Measurements from ENCODE around the gene AQP12A.
"Not testable (repeated sequence)": the region's sequence is repeated elsewhere in the genome, so short reads cannot be mapped to it uniquely, and the experiment has no call there.

The AQP12A gene, protein sequence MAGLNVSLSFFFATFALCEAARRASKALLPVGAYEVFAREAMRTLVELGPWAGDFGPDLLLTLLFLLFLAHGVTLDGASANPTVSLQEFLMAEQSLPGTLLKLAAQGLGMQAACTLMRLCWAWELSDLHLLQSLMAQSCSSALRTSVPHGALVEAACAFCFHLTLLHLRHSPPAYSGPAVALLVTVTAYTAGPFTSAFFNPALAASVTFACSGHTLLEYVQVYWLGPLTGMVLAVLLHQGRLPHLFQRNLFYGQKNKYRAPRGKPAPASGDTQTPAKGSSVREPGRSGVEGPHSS

DNA sequence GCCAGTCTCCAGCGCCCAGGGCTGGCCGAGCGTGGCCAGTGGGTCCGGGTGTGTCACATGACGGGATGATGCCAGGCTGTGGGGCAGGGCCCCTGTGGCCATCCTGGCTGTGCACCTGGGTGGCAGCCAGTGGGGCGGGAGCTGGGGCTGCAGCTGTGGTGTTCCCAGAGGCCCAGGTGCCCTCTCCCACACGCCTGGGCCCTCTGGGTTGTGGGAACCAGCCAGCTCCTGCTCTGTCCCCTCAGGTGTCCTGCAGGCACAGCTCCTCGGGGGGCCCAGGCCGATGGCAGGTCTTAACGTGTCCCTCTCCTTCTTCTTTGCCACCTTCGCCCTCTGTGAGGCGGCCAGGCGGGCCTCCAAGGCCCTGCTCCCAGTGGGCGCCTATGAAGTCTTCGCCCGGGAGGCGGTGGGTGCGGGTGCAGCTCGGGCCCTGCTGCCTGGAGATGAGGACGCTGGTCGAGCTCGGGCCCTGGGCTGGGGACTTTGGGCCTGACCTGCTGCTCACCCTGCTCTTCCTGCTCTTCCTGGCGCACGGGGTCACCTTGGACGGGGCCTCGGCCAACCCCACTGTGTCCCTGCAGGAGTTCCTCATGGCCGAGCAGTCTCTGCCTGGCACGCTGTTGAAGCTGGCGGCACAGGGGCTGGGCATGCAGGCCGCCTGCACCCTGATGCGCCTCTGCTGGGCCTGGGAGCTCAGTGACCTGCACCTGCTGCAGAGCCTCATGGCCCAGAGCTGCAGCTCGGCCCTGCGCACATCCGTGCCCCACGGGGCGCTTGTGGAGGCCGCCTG lies at the start of gene AQP12A:
Gene AQP12A, plus strand, starts transcription at position 236 of the 790 bp plus-strand sequence. Its CDS starts 48 bp downstream, at position 284.
- DNase-seq (ENCODE audit: low read depth in 1 of 2, low spot score in 1 of 2): not testable (repeated sequence)

DNA sequence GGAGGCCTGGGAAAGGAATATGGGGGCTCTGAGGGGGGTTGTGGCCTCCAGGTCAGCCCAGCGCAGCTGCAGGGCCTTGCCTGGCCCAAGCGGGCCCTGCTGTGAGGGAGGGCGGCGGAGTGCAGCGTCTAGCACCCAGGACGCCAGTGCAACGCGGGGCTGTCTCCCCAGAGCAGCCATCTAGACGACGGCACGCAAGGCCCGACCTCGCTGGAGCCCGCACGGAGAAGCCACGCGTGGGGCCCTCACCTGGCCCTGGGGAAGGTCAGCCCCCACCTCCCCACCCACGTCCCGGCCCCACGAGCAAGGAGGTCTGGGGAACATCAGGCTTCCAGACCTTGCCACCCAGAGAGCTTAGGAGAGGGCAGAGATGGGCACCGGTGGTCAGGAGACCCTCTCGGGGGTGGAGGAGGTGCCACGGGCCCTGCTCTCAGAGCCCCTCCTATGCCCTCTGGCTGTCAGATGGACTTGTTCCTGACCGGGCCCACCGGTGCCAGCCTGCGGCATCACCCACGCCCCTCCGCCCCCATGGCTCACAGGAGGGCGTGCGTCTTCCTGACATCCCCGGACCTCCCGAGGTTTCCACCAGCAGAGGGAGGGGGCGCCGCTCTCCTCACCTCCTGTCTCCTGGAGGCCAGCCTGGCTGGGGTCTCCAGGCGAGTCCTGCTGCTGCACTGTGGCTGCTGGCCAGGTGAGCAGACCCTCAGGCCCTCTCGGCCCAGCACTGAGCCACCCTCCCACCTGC lies 49.4 kb upstream of the AQP12A start:
- no peak for DNase-seq (ENCODE audit: low read depth in 1 of 2, low spot score in 1 of 2)

DNA sequence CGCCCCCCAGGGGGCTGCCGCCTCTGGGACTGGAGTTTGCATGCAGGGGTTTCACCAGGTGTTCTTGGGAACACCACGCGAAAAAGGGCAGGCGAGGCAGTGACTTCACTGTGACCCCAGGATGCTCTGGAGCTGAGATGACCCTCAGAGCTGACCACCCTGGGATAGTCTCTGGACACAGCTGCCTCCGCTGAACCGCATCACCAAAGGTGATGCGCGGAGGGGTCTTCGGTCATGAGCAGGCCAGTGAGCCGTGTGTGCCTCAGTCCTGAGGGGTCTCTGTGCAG lies 48.9 kb upstream of the AQP12A start:
- no peak for DNase-seq (ENCODE audit: low read depth in 1 of 2, low spot score in 1 of 2)

DNA sequence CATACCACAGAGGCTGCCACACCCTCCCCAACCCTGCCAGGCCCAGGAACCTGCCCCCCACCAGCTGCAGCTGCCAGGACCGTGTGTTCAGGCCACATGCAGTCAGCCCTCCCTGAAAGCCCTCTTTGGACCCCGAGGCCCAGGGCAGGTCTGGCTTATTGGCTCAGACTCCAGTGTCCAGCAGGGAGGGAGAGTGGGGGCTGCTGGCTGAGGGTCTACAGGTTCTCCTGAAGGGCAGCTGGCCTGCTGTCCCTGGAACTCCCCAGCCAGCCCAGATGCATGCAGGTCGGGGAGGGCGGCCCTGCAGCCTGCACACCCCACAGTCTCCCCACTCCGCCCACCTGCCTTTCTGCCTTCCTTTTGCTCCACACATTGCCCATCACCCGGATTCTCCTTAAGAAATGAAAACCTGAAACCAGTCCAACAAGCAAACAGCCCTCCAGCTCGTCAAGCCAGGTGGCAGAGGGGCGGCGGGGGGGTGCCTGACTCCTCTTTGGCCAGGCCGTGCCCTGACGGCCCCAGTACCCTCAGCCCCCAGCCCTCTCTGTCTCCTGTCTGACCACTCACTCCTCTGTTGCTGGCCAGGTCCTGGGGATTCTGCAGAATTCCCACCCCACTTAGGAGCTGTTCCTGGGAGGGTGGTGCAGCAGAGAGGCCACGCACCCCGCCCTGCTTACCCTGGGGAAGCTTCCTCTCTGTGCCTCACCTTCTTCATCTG lies 48.4 kb upstream of the AQP12A start:
- DNase-seq (ENCODE audit: low read depth in 1 of 2, low spot score in 1 of 2): no peak

DNA sequence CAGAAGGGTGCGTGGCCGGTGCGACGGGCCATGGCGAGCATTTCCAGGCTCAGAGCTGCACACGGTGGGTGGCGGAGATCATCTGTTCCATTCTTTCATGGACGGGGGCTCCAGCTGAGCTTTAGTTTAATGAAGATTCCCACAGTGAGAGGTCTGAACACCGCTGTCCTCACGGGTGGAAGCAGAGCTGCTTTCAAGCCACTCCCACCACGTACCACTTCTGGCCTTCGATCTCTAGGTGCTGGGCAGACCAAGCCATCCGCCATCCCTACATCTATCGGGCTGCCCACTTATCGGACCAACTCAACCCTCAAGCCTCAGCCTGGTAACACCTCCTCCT lies 47.9 kb upstream of the AQP12A start:
- DNase-seq (ENCODE audit: low read depth in 1 of 2, low spot score in 1 of 2): no peak

DNA sequence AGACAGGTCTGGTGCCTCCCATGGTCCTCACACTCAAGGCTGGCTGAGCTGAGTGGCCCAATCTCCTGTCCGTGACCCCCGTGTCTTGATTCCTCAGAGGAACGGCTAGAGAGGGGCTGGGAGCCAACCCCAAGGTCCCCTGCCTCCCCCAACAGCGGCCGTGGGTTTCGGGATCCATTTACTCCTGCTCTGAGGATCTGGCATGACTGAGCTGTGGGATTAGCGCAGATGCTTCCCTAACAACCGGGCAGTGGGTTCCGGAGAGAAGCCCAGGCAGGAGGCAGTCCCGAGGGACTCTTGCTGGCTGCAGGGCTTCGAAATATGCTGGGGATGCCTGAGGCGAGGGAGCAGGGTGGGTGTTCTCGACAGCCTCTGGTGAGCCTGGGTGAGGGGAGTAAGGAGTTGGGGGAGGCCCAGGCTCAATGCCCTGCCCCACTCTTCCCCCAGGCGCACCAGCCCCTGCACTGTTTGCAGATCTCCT lies 47.5 kb upstream of the AQP12A start:
- DNase-seq (ENCODE audit: low read depth in 1 of 2, low spot score in 1 of 2): no peak

DNA sequence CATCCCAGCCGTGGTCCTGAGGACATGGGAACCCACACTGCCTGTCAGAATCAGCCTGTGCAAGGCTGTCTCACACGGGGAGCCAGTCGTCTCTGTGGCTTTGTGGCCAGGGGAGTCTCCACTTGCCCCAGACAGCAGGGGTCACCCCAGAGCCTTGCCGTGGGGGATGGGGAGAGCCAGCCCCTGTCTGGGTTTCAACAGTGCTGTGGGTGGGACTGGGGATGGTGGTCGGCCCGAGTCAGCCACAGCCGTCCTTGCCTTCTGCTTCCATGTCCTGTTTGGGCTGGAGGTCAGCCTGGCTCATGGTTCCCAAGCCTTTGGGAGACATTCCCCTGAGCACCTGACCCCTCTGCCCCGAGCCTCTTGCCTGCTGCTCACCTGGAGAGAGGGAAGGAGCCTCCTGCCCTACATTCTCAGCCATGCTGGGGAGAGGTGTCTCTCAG lies 46.8 kb upstream of the AQP12A start:
- DNase-seq (ENCODE audit: low read depth in 1 of 2, low spot score in 1 of 2): no peak

DNA sequence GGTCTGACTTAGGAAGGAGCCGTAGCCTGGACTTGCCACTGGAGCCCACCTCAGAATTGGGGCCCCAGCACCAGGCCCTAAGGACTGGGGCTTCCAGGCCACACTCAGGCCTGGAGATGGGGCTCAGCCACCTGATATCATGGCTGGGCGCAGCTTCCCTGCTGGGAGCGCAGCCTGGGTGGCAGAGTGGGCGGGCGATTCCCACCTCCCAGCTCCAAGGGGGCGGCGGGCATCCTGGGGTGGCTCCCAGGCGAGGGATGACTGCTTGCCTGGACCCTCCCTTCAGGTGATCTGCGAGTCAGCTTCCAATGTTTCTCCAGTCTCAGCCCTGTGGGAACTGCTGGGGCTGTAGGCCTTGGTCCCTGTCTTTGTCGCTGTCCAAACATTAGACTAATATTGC lies 46.3 kb upstream of the AQP12A start:
- DNase-seq (ENCODE audit: low read depth in 1 of 2, low spot score in 1 of 2): no peak

DNA sequence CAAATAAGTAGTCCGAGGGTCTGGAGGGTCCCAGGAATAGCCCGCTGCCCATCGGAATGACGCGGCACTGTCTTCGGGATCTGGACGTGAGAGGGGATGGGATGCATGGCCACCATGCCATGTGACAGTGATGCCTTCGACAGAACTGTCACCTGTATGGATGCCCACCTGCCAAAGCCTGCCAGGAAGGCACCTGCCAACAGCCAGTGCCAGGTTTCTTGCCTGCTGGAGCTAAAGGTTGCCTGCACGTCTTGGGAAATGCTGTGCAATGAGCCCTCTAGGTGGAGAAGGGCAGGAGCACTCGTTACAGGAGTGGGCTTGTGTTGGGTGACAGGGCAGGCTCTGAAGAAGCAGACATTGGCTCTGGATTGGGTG lies 45.9 kb upstream of the AQP12A start:
- no peak for DNase-seq (ENCODE audit: low read depth in 1 of 2, low spot score in 1 of 2)

DNA sequence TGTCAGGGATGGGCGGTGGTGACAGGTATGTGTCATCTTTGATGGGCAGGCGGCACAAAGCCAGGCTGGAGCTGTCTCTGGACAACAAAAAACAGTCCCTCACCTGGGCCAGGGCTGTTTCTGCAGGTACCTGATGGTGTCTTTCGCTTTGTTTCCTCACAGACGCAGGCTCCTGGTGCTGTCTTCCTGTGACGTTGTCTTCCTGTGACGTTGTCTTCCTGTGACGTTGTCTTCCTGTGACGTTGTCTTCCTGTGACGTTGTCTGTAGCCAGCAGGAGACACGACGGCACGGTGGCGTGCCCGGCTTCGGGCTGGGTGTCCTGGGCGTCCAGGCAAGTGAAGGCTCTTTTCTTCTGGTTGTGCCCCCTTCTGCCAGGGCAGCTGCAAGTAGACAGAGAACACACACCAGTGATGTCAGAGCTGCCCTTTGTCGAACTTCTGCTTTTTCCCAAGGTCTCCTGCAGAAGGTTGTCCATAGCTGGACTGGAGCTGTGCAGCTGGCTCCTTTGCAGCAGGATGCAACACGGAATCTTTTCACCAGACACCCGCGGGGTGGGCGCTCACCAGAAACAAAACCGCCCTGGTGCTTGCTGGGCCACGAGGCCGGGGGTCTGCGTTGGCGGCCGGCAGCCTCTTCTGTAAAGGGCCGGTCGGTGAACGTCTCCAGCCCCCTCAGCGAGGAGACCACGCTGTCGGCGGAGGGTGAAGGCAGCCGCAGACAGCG lies 45.3 kb upstream of the AQP12A start:
- DNase-seq (ENCODE audit: low read depth in 1 of 2, low spot score in 1 of 2): no peak

DNA sequence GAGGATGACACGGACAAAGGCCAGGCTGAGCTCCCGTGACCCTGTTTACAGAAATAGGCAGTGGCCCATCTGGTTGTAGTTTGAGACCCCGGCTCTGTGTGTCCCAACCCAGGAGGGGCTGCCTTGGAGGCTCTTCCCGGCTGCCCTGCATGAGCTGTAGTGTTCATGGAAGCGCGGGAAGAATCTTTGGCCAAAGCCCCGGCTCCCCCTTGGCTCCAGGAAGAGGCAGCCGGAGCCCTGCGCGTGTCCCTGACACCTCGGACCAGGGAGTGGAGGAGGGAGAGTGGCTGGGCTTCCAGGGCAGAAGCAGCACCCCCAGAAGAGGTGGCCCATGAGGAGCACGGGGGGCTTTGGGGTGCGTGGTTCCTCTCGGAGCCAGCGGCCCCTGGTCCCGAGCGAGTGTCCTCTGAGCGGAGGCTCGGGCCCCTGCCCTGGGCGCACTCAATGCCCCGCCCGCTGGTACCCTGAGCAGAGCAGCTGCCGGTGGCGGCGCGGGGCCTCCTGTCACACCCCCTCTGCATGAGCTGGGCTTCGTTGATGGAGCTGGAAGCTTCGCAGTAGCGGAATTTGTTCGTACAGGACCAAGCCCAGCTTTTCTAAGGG lies 44.7 kb upstream of the AQP12A start:
- DNase-seq (ENCODE audit: low read depth in 1 of 2, low spot score in 1 of 2): no peak

DNA sequence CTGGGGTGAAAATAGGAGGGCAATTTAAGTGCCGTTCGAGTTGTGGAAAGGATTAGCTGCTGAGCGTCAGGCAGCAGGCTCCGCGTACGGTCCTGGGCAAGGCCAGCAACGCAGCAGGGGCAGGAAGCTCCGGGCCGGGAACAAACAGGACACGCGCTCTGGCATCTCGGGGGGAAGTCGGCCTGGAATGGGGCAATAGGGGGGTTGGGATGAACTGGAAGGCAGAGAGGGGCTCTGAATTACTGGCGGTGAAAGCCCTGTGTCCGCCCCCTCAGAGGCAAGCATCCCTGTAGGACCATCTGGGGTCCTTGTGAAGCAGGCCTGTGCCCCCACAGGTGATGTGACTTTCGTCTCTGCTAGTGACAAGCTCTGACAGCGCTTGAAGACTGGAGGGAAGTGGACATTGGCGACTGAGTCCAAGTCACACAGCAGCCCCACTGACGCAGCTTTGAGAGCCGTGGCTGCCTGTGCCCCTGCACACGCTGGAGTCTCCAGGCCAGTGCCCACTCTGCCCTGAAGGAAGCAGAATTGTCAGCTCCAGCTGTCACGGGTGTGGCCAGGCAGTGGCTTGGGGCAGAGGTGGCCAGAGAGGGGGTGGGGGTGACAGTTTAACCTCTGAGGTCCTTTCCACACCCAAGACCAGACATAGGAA lies 44.0 kb upstream of the AQP12A start:
- DNase-seq (ENCODE audit: low read depth in 1 of 2, low spot score in 1 of 2): no peak

DNA sequence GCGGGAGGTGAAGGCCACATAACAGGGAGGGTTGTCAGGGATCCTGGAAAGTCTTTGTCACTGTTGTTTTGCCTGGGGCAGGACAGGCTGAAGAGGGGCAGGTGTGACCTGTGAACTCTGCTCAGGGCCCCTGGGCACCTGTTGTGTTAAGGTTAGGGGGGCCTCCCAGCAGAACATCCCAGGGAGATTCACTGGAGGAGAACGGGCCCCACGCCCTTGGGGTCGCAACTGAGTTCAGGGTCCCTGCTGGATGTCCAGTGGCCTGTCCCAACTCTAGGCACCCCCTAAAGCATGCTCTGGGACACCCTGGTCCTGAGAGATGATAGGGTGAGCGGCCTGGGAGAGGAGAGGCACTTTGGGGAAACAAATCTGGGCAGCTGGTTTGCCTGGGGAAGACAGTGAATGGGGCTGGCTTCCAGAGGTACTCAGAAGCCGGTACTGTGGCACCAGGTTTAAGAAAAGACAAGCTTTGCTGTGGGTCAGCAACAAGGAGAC lies 43.5 kb upstream of the AQP12A start:
- DNase-seq (ENCODE audit: low read depth in 1 of 2, low spot score in 1 of 2): no peak

DNA sequence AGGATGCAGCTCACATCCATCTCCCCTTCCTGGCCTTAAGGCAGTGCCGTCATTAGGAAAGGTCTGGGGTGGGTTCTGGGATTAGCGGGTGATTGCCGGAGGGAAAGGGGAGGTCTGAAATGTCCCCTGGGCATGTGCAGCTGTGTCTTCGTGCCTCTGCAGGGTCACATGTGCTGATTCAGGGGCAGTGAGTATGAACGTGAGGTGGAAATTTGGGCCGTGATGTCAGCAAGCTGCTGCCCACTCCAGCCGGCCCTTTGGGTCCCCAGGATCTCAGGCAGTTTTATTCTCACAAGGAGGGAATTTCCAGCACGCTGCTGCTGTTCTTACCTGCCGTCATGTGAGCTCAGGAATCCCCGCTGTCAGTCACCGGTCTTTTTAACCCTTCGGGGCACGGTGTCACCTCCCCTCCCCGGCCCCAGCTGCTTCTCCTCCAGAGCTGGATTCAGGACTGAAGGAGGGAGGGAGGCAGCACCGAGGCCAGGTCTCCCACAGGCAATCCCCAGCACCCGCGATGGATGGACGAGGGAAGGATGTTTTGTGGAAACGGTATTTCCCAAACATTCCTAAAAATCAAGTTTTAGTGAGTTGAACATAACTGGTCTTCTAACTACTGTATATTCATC lies 42.9 kb upstream of the AQP12A start:
- DNase-seq (ENCODE audit: low read depth in 1 of 2, low spot score in 1 of 2): no peak

DNA sequence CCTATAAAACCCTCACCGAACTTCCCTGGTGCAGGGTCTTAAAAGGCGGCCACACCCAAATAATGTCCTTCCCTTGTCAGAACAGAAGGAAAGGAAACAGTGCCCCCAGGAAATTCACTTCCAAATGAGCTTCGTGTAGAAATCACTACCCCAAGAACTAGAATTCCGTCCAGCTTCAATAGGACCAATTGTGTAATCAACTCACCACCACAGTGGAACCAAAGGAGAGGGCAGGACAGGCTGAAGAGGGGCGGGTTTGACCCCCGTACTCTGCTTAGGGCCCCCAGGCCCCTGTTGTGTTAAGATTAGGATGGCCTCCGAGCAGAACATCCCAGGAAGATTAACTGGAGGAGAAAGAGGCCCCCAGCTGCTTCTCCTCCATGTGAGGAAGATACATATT lies 42.3 kb upstream of the AQP12A start:
- DNase-seq (ENCODE audit: low read depth in 1 of 2, low spot score in 1 of 2): no peak

DNA sequence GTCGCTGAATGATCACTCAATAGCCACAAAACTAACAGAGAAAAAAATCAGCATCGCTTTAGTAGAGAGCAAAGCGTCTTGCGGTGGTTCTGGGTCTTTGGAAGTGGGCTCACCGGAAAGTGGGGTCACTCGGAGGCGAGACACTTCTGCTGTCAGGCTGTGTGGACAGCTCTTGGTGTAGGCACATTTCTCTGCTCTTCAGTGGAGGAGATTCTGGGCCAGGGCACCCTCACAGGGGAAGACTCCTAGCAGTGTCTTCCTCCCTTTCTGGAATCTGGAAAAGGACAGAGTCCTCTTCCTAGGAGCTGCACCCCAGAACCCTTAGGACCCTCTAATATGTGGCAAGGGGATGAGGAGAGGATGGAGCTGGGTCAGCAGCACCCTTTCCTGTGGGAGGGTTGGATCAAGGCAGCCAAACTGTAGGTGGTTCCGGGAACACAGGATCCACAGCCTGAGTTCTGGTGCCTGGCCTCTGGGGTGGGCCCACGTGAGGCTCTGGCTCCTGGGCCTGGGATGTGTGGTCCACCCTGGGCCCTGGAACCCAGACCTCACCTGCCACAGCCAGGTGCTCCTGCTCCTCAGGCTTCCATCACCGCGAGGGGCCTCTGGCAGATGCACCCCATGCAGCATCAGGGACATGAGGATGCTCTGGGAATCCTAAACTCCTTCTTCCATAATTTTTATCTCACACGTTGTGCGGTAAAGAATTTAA lies 41.3 kb upstream of the AQP12A start:
- no peak for DNase-seq (ENCODE audit: low read depth in 1 of 2, low spot score in 1 of 2)

DNA sequence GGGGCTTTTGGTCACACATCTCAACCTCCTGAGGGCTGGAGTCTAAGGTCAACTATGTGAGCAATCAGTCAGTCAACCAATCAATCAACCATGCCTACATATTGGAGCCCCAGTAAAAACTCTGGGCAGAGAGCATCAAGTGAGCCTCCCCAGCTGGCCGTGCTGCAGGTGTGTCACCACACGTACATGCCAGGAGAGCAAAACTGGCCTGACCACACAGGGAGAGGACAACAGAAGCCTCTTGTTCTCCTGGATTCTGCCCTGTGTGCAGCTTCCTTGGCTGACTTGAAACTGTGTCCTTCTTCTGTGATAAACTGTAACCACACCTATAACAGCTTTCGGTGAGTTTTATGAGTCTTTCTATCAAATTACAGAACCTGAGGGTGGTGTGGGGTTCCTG lies 40.5 kb upstream of the AQP12A start:
- no peak for DNase-seq (ENCODE audit: low read depth in 1 of 2, low spot score in 1 of 2)
